Right atrium auricular region (tissue), 2 donors: ENCODE results near the gene RCSD1. TPM values are rescaled to one million over a fixed set of nuclear protein-coding genes. Genes with fewer than 3 reads are reported as not detected.

Experiments used
- DNase-seq: peaks from one replicate; pipeline ENCODE4 v3.0.0-alpha.2; 2019; ENCODE audit warnings: low spot score
- H3K27ac ChIP-seq, 2 donors: fragments of 200-600 bp; sonication (generic); 1 replicate in 1 of 2; 2 replicates in 1 of 2; pipeline ENCODE4 v1.5.1; 2016 to 2019
- H3K27me3 ChIP-seq, 2 donors: fragments of 200-600 bp; sonication (generic); one replicate each; pipeline versions ENCODE4 v1.5.1 to v1.6.0; 2017 to 2019
- H3K36me3 ChIP-seq: fragments of 200-600 bp; sonication (generic); one replicate; pipeline ENCODE4 v1.5.1; 2016
- H3K4me1 ChIP-seq, 2 donors: fragments of 200-600 bp; sonication (generic); one replicate each; pipeline versions ENCODE4 v1.5.1 to v1.6.0; 2017 to 2019
- H3K4me3 ChIP-seq, 2 donors: fragments of 200-600 bp; sonication (generic); 1 replicate in 1 of 2; 2 replicates in 1 of 2; pipeline ENCODE4 v1.5.1; 2017 to 2019; ENCODE audit warnings: mild to moderate bottlenecking in 1 of 2, moderate library complexity in 1 of 2
- H3K9me3 ChIP-seq, 2 donors: fragments of 200-600 bp; sonication (generic); one replicate each; pipeline ENCODE4 v1.5.1; 2019
- CTCF ChIP-seq, 2 donors: fragments of 200-600 bp; sonication (generic); IDR thresholded peaks; one replicate each; pipeline ENCODE4 v1.5.1; 2019; ENCODE audit warnings: antibody characterized with exemption in 2 of 2
- total RNA-seq, 2 donors: library from RNA; depleted of rRNA; stranded (reverse); fragments of >200 nt; gene quantifications; one replicate each; pipeline ENCODE4 v1.1.0, GENCODE V29; 2016

Gene RCSD1
- total RNA-seq, result 10 to 100 TPM; 26.5 to 39.3 TPM

- DNase-seq, result no peak
- Histone ChIP-seq H3K27ac (peak within 1 kb of the TSS; percentile 92 to 96), H3K4me3 (peak within 1 kb of the TSS; percentile 78 to 83), H3K27me3 (no peaks in the 10 kb centered on the region), H3K9me3 (no peaks in the 10 kb centered on the region), H3K4me1 (peaks cover 0 to 63% of the 10 kb centered on the region in 2 donors), H3K36me3 (no peaks in the 10 kb centered on the region)
- TF ChIP-seq CTCF (IDR thresholded peaks at IDR 0.05), result no peak
Observed at GRCh38 chr1:167629681-167630567, at the start of gene RCSD1. TSS of gene RCSD1 (plus strand) at chr1:167630232. CDS start at chr1:167630424, 192 bp downstream.

DNA sequence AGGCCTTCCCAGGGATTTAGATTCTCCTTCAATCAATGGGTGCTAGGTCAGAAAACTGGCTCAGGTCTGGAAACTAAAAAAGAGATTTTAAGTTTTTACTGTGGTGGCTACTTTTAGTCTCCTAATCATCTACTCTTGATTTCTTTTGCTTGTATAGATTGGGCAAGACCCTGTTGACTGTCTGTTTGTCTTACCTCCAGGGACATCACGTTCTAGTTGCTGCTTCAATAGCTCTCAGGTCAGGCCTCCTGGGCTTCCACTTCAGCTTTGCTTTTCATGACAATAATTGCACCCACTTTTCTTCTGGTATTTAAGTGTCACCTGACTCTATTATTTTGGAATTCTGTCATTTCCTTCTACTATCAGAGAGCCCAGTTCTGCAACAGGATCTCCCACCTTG, 48.0 kb upstream of the RCSD1 start:
- H3K4me3 ChIP-seq, result no peak overlapping the region
- H3K4me1 ChIP-seq, result no peaks in the 10 kb centered on the region
- no peaks in the 10 kb centered on the region for H3K27me3 ChIP-seq
- H3K9me3 ChIP-seq, result no peaks in the 10 kb centered on the region
- H3K27ac ChIP-seq, result no peak overlapping the region
- no peaks in the 10 kb centered on the region for H3K36me3 ChIP-seq
- no peak for DNase-seq
- no peak for TF ChIP-seq CTCF (IDR thresholded peaks at IDR 0.05)

DNA sequence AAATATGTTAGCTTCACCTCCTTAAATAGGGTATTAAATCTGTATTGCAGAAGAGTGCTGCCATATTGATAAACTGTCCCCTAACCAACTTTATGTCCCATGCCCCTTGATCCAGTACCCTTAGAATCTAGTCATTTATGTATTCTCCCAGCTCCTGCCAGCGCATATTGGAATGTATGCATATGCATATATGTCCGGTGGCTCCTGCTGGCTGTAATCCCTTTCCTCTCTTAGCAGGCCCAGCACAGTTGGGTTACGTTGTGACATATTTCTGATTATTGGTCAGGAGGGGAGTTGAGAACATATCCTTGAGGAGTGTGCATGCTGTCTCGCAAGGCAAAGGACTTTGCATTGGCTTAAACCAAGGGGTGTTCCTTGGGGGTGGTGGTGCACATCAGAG, 47.3 kb upstream of the RCSD1 start:
- Histone ChIP-seq H3K4me3 (no peak overlapping the region), H3K4me1 (no peaks in the 10 kb centered on the region), H3K9me3 (no peaks in the 10 kb centered on the region), H3K27me3 (no peaks in the 10 kb centered on the region), H3K36me3 (no peaks in the 10 kb centered on the region), H3K27ac (no peak overlapping the region)
- TF ChIP-seq CTCF (IDR thresholded peaks at IDR 0.05), result no peak
- no peak for DNase-seq

- DNase-seq, result no peak
- Histone ChIP-seq H3K36me3 (no peaks in the 10 kb centered on the region), H3K4me3 (no peak overlapping the region), H3K9me3 (no peaks in the 10 kb centered on the region), H3K4me1 (no peaks in the 10 kb centered on the region), H3K27ac (no peak overlapping the region), H3K27me3 (no peaks in the 10 kb centered on the region)
- TF ChIP-seq CTCF (IDR thresholded peaks at IDR 0.05), result no peak
Observed at GRCh38 chr1:167584581-167584980, 45.5 kb upstream of the RCSD1 start.

DNA sequence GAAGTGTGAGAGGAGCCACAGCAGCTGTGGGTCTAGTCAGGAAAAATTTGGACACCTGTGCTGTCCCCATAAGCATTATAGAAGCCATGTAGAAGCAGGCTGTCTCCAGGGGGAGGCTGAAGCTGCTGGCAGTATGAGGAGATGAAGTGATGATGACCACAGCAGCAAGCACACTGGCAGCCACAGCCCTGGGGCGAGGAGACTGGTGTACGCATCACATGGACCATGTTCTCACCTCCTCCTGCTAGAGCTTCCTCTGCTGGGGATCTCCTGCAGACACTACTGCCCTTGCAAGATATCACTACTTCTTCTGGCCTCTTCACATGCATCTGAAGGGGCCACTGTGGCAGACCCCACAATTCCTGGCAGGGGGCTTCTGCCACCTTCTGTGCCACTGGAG, 42.7 kb upstream of the RCSD1 start:
- Histone ChIP-seq H3K36me3 (no peaks in the 10 kb centered on the region), H3K4me3 (no peak overlapping the region), H3K27me3 (no peaks in the 10 kb centered on the region), H3K4me1 (no peaks in the 10 kb centered on the region), H3K9me3 (no peaks in the 10 kb centered on the region), H3K27ac (no peak overlapping the region)
- DNase-seq, result no peak
- TF ChIP-seq CTCF (IDR thresholded peaks at IDR 0.05), result no peak
